Psoas muscle (tissue), 8 donors: ENCODE data around the gene MAN2A1. TPM values are rescaled to one million over a fixed set of nuclear protein-coding genes. Genes with fewer than 3 reads are reported as not detected.
A peak's percentile ranks its signal among the peaks of the same experiment; 100 is the strongest.

ENCODE experiments used
- ATAC-seq, 4 donors: fragments of 200-7000 bp; cut with Tn5 transposase; one replicate each; pipeline ENCODE4 v1.9.1; 2020; ENCODE audit warnings: moderate library complexity in 3 of 4, mild to moderate bottlenecking in 2 of 4
- DNase-seq, 2 donors: peaks; one replicate each; pipeline ENCODE4 v3.0.0-alpha.2; 2020
- H3K27ac ChIP-seq: fragments of 200-600 bp; one replicate; pipeline ENCODE4 v1.8.0; 2022
- H3K27me3 ChIP-seq, 3 donors: fragments of 200-600 bp in 1 of 3; one replicate each; pipeline versions ENCODE4 v1.6.1 to v1.8.0; 2013 to 2022; ENCODE audit warnings: low read length in 2 of 3, mild to moderate bottlenecking in 2 of 3, moderate library complexity in 1 of 3; ENCODE audit not compliant: insufficient read depth in 3 of 3
- H3K36me3 ChIP-seq, 2 donors: fragments of 200-600 bp in 1 of 2; one replicate each; pipeline versions ENCODE4 v1.6.1 to v1.8.0; 2013 to 2022; ENCODE audit warnings: low read depth in 1 of 2, mild to moderate bottlenecking in 1 of 2, moderate library complexity in 1 of 2; ENCODE audit not compliant: insufficient read depth in 1 of 2
- H3K4me1 ChIP-seq: fragments of 200-600 bp; one replicate; pipeline ENCODE4 v1.8.0; 2022
- H3K4me3 ChIP-seq: fragments of 200-600 bp; one replicate; pipeline ENCODE4 v1.8.0; 2022; ENCODE audit warnings: mild to moderate bottlenecking
- H3K9me3 ChIP-seq: fragments of 200-600 bp; one replicate; pipeline ENCODE4 v1.8.0; 2022
- WGBS, 3 donors: extraction: QIAGEN DNeasy Blood & Tissue Kit; methylation state at CpG; one replicate each; pipeline versions ENCODE4 v1.1.6 to v1.1.7; 2013; 5-methylcytosine and 5-hydroxymethylcytosine counted together
- intact Hi-C, 2 donors: fragments of 100-400 bp; cut with DNase I; formaldehyde crosslinking; loops; one replicate each; pipeline versions ENCODE4 v1.11.0 to v1.14.2; 2022
- polyA plus RNA-seq, 3 donors: library from polyadenylated mRNA; stranded (reverse); fragments of 200-250 nt; gene quantifications; one replicate each; pipeline ENCODE4 v1.2.3, GENCODE V29; 2013
- total RNA-seq, 4 donors: library from RNA; stranded (reverse); fragmentation: NEBNext Ultra II Directional in 2 of 4; extraction: Animal tissue kit (Norgen Biotek cat#: 25700) in 2 of 4; gene quantifications; one replicate each; pipeline versions ENCODE4 v1.2.1 to v1.2.4, GENCODE V29; 2021 to 2023
- TF ChIP-seq, protein P1 (sequence below): fragments of 200-600 bp; IDR thresholded peaks from one replicate; pipeline ENCODE4 v1.8.0; 2022; ENCODE audit warnings: antibody characterized with exemption
- donor health status: healthy with polysubstance abuse.
- donor health status: DM: no; HTN: no; CAD: no; lungs with moderate emphysema.
- donor health status: Bipolar disorder and iron deficiency.
- donor health status: healthy.
- donor health status: DM: yes; HTN: yes; CAD: no.
- donor health status: DM: no; HTN: no; CAD: no.
- donor health status: DM: no; HTN: no; CAD: no.
- donor health status: DM: yes; HTN: yes; CAD: no.

The MAN2A1 gene
- total and polyA plus RNA-seq, 7 donors = 4.2 to 18.3 (median 12.8) TPM

DNA sequence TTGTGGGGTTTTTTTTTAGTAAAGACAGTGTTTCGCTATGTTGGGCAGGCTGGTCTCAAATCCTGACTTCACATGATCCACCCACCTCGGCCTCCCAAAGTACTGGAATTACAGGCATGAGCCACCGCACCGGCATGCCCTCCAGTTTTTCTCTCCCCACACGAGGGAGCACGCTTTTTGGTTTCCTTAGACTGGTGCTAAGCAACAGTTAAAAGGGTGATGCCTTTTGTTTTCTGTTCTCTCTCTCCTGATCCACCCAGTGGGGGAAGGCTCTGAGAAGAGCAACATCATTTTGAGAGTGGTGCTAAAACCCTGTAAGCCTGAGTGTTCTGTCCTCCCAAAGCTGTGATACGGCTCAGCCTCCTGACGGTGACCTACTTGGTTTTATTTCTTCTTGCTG, 146.6 kb downstream of the MAN2A1 start:
- Histone ChIP-seq H3K36me3 (peaks cover 0 to 17% of the 10 kb centered on the region in 2 donors), H3K27me3 (no peaks in the 10 kb centered on the region), H3K9me3 (no peaks in the 10 kb centered on the region), H3K27ac (no peak overlapping the region), H3K4me3 (no peak overlapping the region), H3K4me1 (no peaks in the 10 kb centered on the region)
- 87 to 92% (median 88%) methylated on average over 8 of the region's 8 CpGs for WGBS, 3 donors
- DNase-seq (no peak), ATAC-seq (no peak)
- TF ChIP-seq, protein P1, sequence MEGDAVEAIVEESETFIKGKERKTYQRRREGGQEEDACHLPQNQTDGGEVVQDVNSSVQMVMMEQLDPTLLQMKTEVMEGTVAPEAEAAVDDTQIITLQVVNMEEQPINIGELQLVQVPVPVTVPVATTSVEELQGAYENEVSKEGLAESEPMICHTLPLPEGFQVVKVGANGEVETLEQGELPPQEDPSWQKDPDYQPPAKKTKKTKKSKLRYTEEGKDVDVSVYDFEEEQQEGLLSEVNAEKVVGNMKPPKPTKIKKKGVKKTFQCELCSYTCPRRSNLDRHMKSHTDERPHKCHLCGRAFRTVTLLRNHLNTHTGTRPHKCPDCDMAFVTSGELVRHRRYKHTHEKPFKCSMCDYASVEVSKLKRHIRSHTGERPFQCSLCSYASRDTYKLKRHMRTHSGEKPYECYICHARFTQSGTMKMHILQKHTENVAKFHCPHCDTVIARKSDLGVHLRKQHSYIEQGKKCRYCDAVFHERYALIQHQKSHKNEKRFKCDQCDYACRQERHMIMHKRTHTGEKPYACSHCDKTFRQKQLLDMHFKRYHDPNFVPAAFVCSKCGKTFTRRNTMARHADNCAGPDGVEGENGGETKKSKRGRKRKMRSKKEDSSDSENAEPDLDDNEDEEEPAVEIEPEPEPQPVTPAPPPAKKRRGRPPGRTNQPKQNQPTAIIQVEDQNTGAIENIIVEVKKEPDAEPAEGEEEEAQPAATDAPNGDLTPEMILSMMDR = no peak
- intact Hi-C loops = loop anchor here in 1 of 2 donors (10.0 kb wide), 1 partner anchor 1269 kb away; no protein-coding TSS in a partner anchor

DNA sequence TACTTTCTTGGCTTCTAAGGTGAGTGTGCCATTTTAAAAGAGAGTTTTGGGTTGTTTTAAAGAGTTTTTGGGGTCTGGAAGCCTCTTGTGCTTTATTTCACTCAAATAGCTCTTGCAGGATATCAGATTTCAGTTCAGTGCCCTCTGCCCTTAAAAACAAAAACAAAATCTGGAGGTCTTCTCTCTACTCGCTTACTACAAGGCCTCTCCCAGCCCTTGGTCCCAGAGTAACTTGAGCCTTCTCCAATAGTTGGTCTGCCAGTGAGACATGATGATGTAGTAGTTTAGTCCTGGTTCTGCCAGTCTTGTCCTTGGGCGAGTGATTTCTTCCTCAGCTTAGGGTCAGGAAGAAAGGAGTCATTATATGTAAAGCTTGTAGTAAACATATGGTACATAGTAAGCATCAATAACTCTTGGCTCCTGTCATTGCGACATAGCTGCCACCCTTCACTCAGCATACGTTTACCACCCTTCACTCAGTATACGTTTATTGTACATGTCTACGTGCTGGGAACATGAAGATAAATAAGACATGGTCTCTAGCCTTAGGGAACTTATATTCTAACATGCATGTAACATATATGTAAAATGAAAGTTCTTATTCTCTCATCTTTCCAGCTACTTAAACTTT, 147.6 kb downstream of the MAN2A1 start:
- intact Hi-C loops = loop anchor here in 1 of 2 donors (10.0 kb wide), 1 partner anchor 1267 kb away; no protein-coding TSS in a partner anchor
- DNase-seq (no peak), ATAC-seq (no peak)
- 87 to 95% (median 89%) methylated on average over 6 of the region's 6 CpGs for WGBS, 3 donors
- no peak overlapping the region for H3K27ac ChIP-seq
- no peaks in the 10 kb centered on the region for H3K4me1 ChIP-seq
- TF ChIP-seq, protein P1 = no peak
- peaks cover 0 to 27% of the 10 kb centered on the region in 2 donors for H3K36me3 ChIP-seq
- H3K9me3 ChIP-seq = no peaks in the 10 kb centered on the region
- no peaks in the 10 kb centered on the region for H3K27me3 ChIP-seq
- H3K4me3 ChIP-seq = no peak overlapping the region

DNA sequence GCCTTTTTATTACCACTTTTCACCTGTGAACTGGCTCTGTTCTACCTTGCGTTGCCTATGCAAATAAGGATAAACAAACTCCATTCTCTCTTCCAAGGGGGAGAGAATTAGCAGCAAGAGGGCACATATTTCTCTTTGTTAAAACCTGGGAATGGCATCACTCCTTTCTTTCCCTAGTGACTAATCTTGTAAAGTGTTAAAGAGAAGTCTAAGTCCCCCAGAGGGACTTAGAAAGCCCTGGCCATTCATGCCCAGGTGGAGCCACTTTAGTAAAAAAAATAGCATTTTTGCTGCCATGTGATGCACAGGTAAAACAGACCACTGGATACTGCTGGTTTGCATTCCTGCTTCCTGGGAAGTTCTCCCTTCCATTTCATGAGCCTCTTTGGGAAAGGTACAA, 148.4 kb downstream of the MAN2A1 start:
- ATAC-seq = no peak
- no peak for DNase-seq
- peaks cover 0 to 35% of the 10 kb centered on the region in 2 donors for H3K36me3 ChIP-seq
- no peaks in the 10 kb centered on the region for H3K9me3 ChIP-seq
- TF ChIP-seq, protein P1 = no peak
- H3K4me3 ChIP-seq = no peak overlapping the region
- intact Hi-C loops = loop anchor here in 1 of 2 donors (10.0 kb wide), 1 partner anchor 1267 kb away; no protein-coding TSS in a partner anchor
- no peak overlapping the region for H3K27ac ChIP-seq
- H3K4me1 ChIP-seq = no peaks in the 10 kb centered on the region
- WGBS, 3 donors = 95 to 100% (median 98%) methylated on average over 1 of the region's 1 CpG
- no peaks in the 10 kb centered on the region for H3K27me3 ChIP-seq

DNA sequence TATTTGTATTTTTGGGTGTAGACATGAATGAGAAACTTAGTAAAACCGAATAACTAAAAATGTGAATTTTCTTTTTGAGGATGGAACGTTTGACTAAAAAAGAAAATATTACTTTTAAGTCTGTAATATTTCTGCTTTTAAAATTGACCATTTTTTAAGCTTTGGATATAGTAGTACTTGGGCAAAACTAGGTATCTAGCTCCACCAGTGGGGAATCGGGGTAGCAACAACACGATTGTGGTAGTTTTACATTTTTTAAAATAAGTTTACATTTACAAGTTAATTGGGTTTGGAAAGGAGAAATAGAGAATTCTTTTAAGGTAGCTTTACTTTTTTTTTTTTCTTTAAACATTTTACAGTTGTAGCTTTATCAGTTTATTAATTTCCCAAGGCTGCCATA, 154.4 kb downstream of the MAN2A1 start:
- no peaks in the 10 kb centered on the region for H3K9me3 ChIP-seq
- WGBS, 3 donors = 83 to 90% (median 87%) methylated on average over 4 of the region's 4 CpGs
- peaks cover 9 to 76% of the 10 kb centered on the region in 2 donors for H3K36me3 ChIP-seq
- TF ChIP-seq, protein P1 = peak; percentile 24
- H3K27me3 ChIP-seq = no peaks in the 10 kb centered on the region
- intact Hi-C loops = loop anchor here (5.0 to 10.0 kb wide), 2 partner anchors 152 to 159 kb away; partner anchors contain the start of gene MAN2A1 (in 1 of the 2)
- no peaks in the 10 kb centered on the region for H3K4me1 ChIP-seq
- ATAC-seq (no peak), DNase-seq (no peak)
- H3K4me3 ChIP-seq = no peak overlapping the region
- no peak overlapping the region for H3K27ac ChIP-seq
